SK-N-SH (cell line): ENCODE data around the gene PCNX2. TPM values are rescaled to one million over a fixed set of nuclear protein-coding genes. Genes with fewer than 3 reads are reported as not detected.

Source experiments
- CTCF ChIA-PET: fragments of 300-600, 350-600 bp; formaldehyde crosslinking; extraction: SDS; loops from one replicate; lab custom pipeline; 2021; lab: Yijun Ruan, JAX
- POLR2A ChIA-PET: fragments of 350-600 bp; sonication (Branson Sonifier 250); formaldehyde crosslinking; extraction: SDS; loops from one replicate; lab custom pipeline; 2020; ENCODE audit warnings: antibody characterized with exemption, inconsistent platforms; lab: Yijun Ruan, JAX
- DNase-seq: peaks from one replicate; pipeline ENCODE4 v3.0.0; 2012
- H2AFZ ChIP-seq: fragments of 200-600 bp; sonication (generic); 2 replicates; pipeline ENCODE4 v1.8.1; 2016; ENCODE audit warnings: antibody characterized with exemption, mild to moderate bottlenecking, low read depth
- H3F3A ChIP-seq: fragments of 200-600 bp; sonication (generic); replicated peaks from 2 replicates; pipeline ENCODE3; 2016; ENCODE audit warnings: antibody characterized with exemption, mild to moderate bottlenecking; ENCODE audit not compliant: insufficient read depth
- H3K27ac ChIP-seq, 2 experiments: fragments of 200-500 bp in 1 of 2; fragments of 200-600 bp in 1 of 2; sonication (Bioruptor generic) in 1 of 2; sonication (generic), shearing (Covaris generic) in 1 of 2; 2 replicates each; pipeline versions ENCODE4 v1.5.1 to v1.6.1; 2014 to 2016; ENCODE audit warnings: low read depth in 2 of 2, inconsistent platforms in 1 of 2, low read length in 1 of 2, mild to moderate bottlenecking in 1 of 2, mixed read lengths in 1 of 2
- H3K27me3 ChIP-seq: fragments of 200-600 bp; sonication (generic), shearing (Covaris generic); 2 replicates; pipeline ENCODE4 v1.6.1; 2016; ENCODE audit warnings: mixed run types; ENCODE audit not compliant: insufficient read depth
- H3K36me3 ChIP-seq, 2 experiments: fragments of 200-500 bp in 1 of 2; fragments of 200-600 bp in 1 of 2; sonication (Bioruptor generic) in 1 of 2; sonication (generic) in 1 of 2; replicated peaks in 1 of 2; 2 replicates each; pipeline versions ENCODE3 to v1.5.1; 2014 to 2016; ENCODE audit warnings: low read length in 1 of 2, mild to moderate bottlenecking in 1 of 2; ENCODE audit not compliant: insufficient read depth in 2 of 2, control insufficient read depth in 1 of 2
- H3K4me1 ChIP-seq, 2 experiments: fragments of 200-500 bp in 1 of 2; fragments of 200-600 bp in 1 of 2; sonication (Bioruptor generic) in 1 of 2; sonication (generic), shearing (Covaris generic) in 1 of 2; 2 replicates each; pipeline versions ENCODE4 v1.5.1 to v1.6.1; 2014 to 2016; ENCODE audit warnings: low read depth in 1 of 2, low read length in 1 of 2, mixed run types in 1 of 2; ENCODE audit not compliant: insufficient read depth in 2 of 2, control insufficient read depth in 1 of 2
- H3K4me2 ChIP-seq: fragments of 200-600 bp; sonication (generic), shearing (Covaris generic); 2 replicates; pipeline ENCODE4 v1.6.1; 2017; ENCODE audit warnings: mixed run types
- H3K4me3 ChIP-seq, 2 experiments: fragments of 200-500 bp in 1 of 2; fragments of 200-600 bp in 1 of 2; sonication (Bioruptor generic) in 1 of 2; sonication (generic), shearing (Covaris generic) in 1 of 2; 2 replicates each; pipeline versions ENCODE4 v1.5.1 to v1.8.1; 2014 to 2016; ENCODE audit warnings: low read depth in 2 of 2, inconsistent platforms in 1 of 2, low read length in 1 of 2, mild to moderate bottlenecking in 1 of 2, mixed read lengths in 1 of 2, moderate library complexity in 1 of 2
- H3K79me2 ChIP-seq: fragments of 200-600 bp; sonication (generic); 2 replicates; pipeline ENCODE4 v1.8.1; 2017; ENCODE audit warnings: mild to moderate bottlenecking; ENCODE audit not compliant: insufficient read depth
- H3K9ac ChIP-seq: fragments of 200-600 bp; sonication (generic); 2 replicates; pipeline ENCODE4 v1.6.1; 2017; ENCODE audit warnings: mixed run types
- H3K9me2 ChIP-seq: fragments of 200-600 bp; sonication (generic); 2 replicates; pipeline ENCODE4 v1.6.1; 2017; ENCODE audit warnings: mixed run types
- H3K9me3 ChIP-seq: fragments of 200-600 bp; sonication (generic); 2 replicates; pipeline ENCODE4 v1.6.1; 2017; ENCODE audit warnings: mixed run types, mild to moderate bottlenecking, moderate library complexity
- H4K20me1 ChIP-seq: fragments of 200-600 bp; sonication (generic); 2 replicates; pipeline ENCODE4 v1.6.1; 2017; ENCODE audit warnings: mild to moderate bottlenecking, mixed run types; ENCODE audit not compliant: insufficient read depth
- ELF1 ChIP-seq: IDR thresholded peaks from 2 replicates; pipeline ENCODE4 v1.4.0; 2012
- EZH2phosphoT487 ChIP-seq: fragments of 200-600 bp; sonication (generic); IDR thresholded peaks from 2 replicates; pipeline ENCODE4 v1.6.1; 2017; ENCODE audit warnings: low read depth, mixed run types, mild to moderate bottlenecking, antibody characterized with exemption, moderate library complexity, borderline replicate concordance
- FOSL2 ChIP-seq: IDR thresholded peaks from 2 replicates; pipeline ENCODE4 v1.4.0; 2012; ENCODE audit warnings: low read depth, mild to moderate bottlenecking, moderate library complexity, borderline replicate concordance
- FOXJ3 ChIP-seq: sonication (generic); formaldehyde crosslinking; IDR thresholded peaks from 2 replicates; pipeline ENCODE4 v1.5.1; 2020; ENCODE audit warnings: mild to moderate bottlenecking, missing genetic modification reagents
- GABPA ChIP-seq: IDR thresholded peaks from 2 replicates; pipeline ENCODE4 v1.4.0; 2012; ENCODE audit warnings: low read depth, mild to moderate bottlenecking
- JUND ChIP-seq: IDR thresholded peaks from 2 replicates; pipeline ENCODE4 v1.4.0; 2012
- RAD21 ChIP-seq: IDR thresholded peaks from 2 replicates; pipeline ENCODE4 v1.6.1; 2012; ENCODE audit warnings: mild to moderate bottlenecking, low read length
- RFX5 ChIP-seq: IDR thresholded peaks from 2 replicates; pipeline ENCODE4 v1.6.1; 2012; ENCODE audit warnings: mild to moderate bottlenecking, improper control_type of control experiment, low read length
- RXRA ChIP-seq: IDR thresholded peaks from 2 replicates; pipeline ENCODE4 v1.4.0; 2012; ENCODE audit warnings: low read depth, mild to moderate bottlenecking, borderline replicate concordance
- SMC3 ChIP-seq: IDR thresholded peaks from 2 replicates; pipeline ENCODE4 v1.6.1; 2012; ENCODE audit warnings: low read depth, low read length, improper control_type of control experiment
- TCF12 ChIP-seq: IDR thresholded peaks from 2 replicates; pipeline ENCODE4 v1.4.0; 2012
- TEAD4 ChIP-seq: IDR thresholded peaks from 2 replicates; pipeline ENCODE4 v1.4.0; 2012; ENCODE audit warnings: mild to moderate bottlenecking, borderline replicate concordance; ENCODE audit not compliant: insufficient read depth
- YY1 ChIP-seq: IDR thresholded peaks from 2 replicates; pipeline ENCODE4 v1.4.0; 2012; ENCODE audit warnings: low read depth, mild to moderate bottlenecking
- WGBS: methylation state at CpG from one replicate; pipeline ENCODE4 v1.1.6; 2017; ENCODE audit warnings: low lambda C conversion rate; 5-methylcytosine and 5-hydroxymethylcytosine counted together
- polyA plus RNA-seq, 3 experiments: library from polyadenylated mRNA; depleted of rRNA; stranded (reverse); fragments of >200 nt; gene quantifications; 2 replicates each; pipeline ENCODE4 v1.2.3, GENCODE V29; 2012
- TF ChIP-seq, protein P1 (sequence below): fragments of 150-350 bp; IDR thresholded peaks from 2 replicates; pipeline ENCODE4 v1.6.1; 2016; ENCODE audit warnings: mild to moderate bottlenecking, low read depth, low read length
- TF ChIP-seq, protein P2 (sequence below): fragments of 150-350 bp; IDR thresholded peaks from 2 replicates; pipeline ENCODE4 v1.6.1; 2017; ENCODE audit warnings: antibody characterized with exemption, low read length, low read depth, borderline replicate concordance
- TF ChIP-seq, protein P3 (sequence below): IDR thresholded peaks from 2 replicates; pipeline ENCODE4 v1.4.0; 2012; ENCODE audit warnings: low read depth, borderline replicate concordance
- TF ChIP-seq, protein P4 (sequence below): IDR thresholded peaks from 2 replicates; pipeline ENCODE4 v1.6.1; 2012; ENCODE audit warnings: mild to moderate bottlenecking, low read depth, low read length, moderate library complexity
- TF ChIP-seq, protein P5 (sequence below): fragments of 200-600 bp; sonication (generic); IDR thresholded peaks from 2 replicates; pipeline ENCODE4 v1.6.1; 2017; ENCODE audit warnings: antibody characterized with exemption, mild to moderate bottlenecking, moderate library complexity
- TF ChIP-seq, protein P6 (sequence below): IDR thresholded peaks from 2 replicates; pipeline ENCODE4 v1.4.0; 2012; ENCODE audit warnings: low read depth

Gene PCNX2
- polyA plus RNA-seq, 1 of the 3 experiments (the other 2 are of a cell fraction) = 10.6 TPM

DNA sequence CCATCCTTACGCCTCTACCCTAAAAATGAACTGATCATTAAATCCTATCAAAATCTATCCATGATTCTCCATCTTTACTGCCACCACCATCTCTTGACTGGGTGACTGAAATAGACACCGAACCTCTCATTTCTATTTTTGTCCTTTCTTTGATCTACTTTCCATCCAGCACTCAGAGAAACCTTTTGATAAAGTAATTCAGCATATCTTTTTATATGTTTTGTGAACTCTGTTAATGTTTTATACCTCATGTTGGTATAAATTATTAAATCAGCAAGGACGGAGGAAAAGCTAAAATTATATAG lies 13.0 kb downstream of the PCNX2 start:
- CTCF ChIA-PET = no interaction called here
- Histone ChIP-seq H3K4me2 (no peak overlapping the region), H3K9me2 (no peaks in the 10 kb centered on the region), H2AFZ (no peak overlapping the region), H3K4me3 (no peak overlapping the region), H3K9ac (no peak overlapping the region), H3K27ac (no peak overlapping the region), H3K27me3 (no peaks in the 10 kb centered on the region), H3K4me1 (no peaks in the 10 kb centered on the region), H3F3A (no peaks in the 10 kb centered on the region), H3K36me3 (peaks cover 0 to 2% of the 10 kb centered on the region in 2 experiments), H4K20me1 (no peaks in the 10 kb centered on the region), H3K9me3 (no peaks in the 10 kb centered on the region), H3K79me2 (peaks cover 9% of the 10 kb centered on the region; the same call in 1 of the 2 replicates)
- POLR2A ChIA-PET = no interaction called here
- DNase-seq = no peak
- 95% methylated on average over 3 of the region's 3 CpGs for WGBS
- TF ChIP-seq, protein P1, sequence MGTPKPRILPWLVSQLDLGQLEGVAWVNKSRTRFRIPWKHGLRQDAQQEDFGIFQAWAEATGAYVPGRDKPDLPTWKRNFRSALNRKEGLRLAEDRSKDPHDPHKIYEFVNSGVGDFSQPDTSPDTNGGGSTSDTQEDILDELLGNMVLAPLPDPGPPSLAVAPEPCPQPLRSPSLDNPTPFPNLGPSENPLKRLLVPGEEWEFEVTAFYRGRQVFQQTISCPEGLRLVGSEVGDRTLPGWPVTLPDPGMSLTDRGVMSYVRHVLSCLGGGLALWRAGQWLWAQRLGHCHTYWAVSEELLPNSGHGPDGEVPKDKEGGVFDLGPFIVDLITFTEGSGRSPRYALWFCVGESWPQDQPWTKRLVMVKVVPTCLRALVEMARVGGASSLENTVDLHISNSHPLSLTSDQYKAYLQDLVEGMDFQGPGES = no peak
- TF ChIP-seq, protein P2, sequence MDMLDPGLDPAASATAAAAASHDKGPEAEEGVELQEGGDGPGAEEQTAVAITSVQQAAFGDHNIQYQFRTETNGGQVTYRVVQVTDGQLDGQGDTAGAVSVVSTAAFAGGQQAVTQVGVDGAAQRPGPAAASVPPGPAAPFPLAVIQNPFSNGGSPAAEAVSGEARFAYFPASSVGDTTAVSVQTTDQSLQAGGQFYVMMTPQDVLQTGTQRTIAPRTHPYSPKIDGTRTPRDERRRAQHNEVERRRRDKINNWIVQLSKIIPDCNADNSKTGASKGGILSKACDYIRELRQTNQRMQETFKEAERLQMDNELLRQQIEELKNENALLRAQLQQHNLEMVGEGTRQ = no peak
- TF ChIP-seq, protein P3, sequence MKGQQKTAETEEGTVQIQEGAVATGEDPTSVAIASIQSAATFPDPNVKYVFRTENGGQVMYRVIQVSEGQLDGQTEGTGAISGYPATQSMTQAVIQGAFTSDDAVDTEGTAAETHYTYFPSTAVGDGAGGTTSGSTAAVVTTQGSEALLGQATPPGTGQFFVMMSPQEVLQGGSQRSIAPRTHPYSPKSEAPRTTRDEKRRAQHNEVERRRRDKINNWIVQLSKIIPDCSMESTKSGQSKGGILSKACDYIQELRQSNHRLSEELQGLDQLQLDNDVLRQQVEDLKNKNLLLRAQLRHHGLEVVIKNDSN = no peak
- TF ChIP-seq, protein P4, sequence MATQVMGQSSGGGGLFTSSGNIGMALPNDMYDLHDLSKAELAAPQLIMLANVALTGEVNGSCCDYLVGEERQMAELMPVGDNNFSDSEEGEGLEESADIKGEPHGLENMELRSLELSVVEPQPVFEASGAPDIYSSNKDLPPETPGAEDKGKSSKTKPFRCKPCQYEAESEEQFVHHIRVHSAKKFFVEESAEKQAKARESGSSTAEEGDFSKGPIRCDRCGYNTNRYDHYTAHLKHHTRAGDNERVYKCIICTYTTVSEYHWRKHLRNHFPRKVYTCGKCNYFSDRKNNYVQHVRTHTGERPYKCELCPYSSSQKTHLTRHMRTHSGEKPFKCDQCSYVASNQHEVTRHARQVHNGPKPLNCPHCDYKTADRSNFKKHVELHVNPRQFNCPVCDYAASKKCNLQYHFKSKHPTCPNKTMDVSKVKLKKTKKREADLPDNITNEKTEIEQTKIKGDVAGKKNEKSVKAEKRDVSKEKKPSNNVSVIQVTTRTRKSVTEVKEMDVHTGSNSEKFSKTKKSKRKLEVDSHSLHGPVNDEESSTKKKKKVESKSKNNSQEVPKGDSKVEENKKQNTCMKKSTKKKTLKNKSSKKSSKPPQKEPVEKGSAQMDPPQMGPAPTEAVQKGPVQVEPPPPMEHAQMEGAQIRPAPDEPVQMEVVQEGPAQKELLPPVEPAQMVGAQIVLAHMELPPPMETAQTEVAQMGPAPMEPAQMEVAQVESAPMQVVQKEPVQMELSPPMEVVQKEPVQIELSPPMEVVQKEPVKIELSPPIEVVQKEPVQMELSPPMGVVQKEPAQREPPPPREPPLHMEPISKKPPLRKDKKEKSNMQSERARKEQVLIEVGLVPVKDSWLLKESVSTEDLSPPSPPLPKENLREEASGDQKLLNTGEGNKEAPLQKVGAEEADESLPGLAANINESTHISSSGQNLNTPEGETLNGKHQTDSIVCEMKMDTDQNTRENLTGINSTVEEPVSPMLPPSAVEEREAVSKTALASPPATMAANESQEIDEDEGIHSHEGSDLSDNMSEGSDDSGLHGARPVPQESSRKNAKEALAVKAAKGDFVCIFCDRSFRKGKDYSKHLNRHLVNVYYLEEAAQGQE = no peak
- TF ChIP-seq FOXJ3 (CRISPR knock-in tag) = no peak
- no peak for TF ChIP-seq RFX5
- no peak for TF ChIP-seq RXRA
- TF ChIP-seq RAD21 = no peak
- TF ChIP-seq, protein P5, sequence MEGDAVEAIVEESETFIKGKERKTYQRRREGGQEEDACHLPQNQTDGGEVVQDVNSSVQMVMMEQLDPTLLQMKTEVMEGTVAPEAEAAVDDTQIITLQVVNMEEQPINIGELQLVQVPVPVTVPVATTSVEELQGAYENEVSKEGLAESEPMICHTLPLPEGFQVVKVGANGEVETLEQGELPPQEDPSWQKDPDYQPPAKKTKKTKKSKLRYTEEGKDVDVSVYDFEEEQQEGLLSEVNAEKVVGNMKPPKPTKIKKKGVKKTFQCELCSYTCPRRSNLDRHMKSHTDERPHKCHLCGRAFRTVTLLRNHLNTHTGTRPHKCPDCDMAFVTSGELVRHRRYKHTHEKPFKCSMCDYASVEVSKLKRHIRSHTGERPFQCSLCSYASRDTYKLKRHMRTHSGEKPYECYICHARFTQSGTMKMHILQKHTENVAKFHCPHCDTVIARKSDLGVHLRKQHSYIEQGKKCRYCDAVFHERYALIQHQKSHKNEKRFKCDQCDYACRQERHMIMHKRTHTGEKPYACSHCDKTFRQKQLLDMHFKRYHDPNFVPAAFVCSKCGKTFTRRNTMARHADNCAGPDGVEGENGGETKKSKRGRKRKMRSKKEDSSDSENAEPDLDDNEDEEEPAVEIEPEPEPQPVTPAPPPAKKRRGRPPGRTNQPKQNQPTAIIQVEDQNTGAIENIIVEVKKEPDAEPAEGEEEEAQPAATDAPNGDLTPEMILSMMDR = no peak
- TF ChIP-seq SMC3 = no peak
- no peak for TF ChIP-seq TCF12
- TF ChIP-seq YY1 = no peak
- TF ChIP-seq, protein P6, sequence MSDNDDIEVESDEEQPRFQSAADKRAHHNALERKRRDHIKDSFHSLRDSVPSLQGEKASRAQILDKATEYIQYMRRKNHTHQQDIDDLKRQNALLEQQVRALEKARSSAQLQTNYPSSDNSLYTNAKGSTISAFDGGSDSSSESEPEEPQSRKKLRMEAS = no peak
- TF ChIP-seq JUND = no peak
- TF ChIP-seq EZH2phosphoT487 = no peak
- no peak for TF ChIP-seq FOSL2
- no peak for TF ChIP-seq TEAD4
- no peak for TF ChIP-seq ELF1
- no peak for TF ChIP-seq GABPA
